ENCODE measurements around the gene FGFRL1. TPM values are rescaled to one million over a fixed set of nuclear protein-coding genes. Genes with fewer than 3 reads are reported as not detected.

The FGFRL1 gene
- total RNA-seq, 1 donor from 2014 or later = 15.5 TPM

GRCh38 chr4:1031346-1031745 lies 19.9 kb downstream of the FGFRL1 start:
- Mint-ChIP-seq H3K4me3 (no peak overlapping the region), H3K4me1 (ENCODE audit: low read depth) (no peaks in the 10 kb centered on the region), H3K27me3 (ENCODE audit: insufficient read depth) (no peaks in the 10 kb centered on the region), H3K9me3 (no peaks in the 10 kb centered on the region), H3K36me3 (ENCODE audit: low read depth) (no peaks in the 10 kb centered on the region), H3K27ac (no peak overlapping the region)
- DNase-seq (ENCODE audit: low spot score) = no peak
- intact Hi-C loops (cut with micrococcal nuclease) = no loop called here

GRCh38 chr4:1031956-1032795 lies 20.8 kb downstream of the FGFRL1 start:
- Mint-ChIP-seq H3K4me1 (ENCODE audit: low read depth) (no peaks in the 10 kb centered on the region), H3K27me3 (ENCODE audit: insufficient read depth) (no peaks in the 10 kb centered on the region), H3K4me3 (no peak overlapping the region), H3K9me3 (no peaks in the 10 kb centered on the region), H3K27ac (no peak overlapping the region), H3K36me3 (ENCODE audit: low read depth) (no peaks in the 10 kb centered on the region)
- no peak for DNase-seq (ENCODE audit: low spot score)
- intact Hi-C loops (cut with micrococcal nuclease) = no loop called here

- H3K4me3 Mint-ChIP-seq = no peak overlapping the region
- H3K27ac Mint-ChIP-seq = no peak overlapping the region
- DNase-seq (ENCODE audit: low spot score) = no peak
- intact Hi-C loops (cut with micrococcal nuclease) = no loop called here
- no peaks in the 10 kb centered on the region for H3K4me1 Mint-ChIP-seq (ENCODE audit: low read depth)
- H3K27me3 Mint-ChIP-seq (ENCODE audit: insufficient read depth) = no peaks in the 10 kb centered on the region
- H3K36me3 Mint-ChIP-seq (ENCODE audit: low read depth) = no peaks in the 10 kb centered on the region
- H3K9me3 Mint-ChIP-seq = no peaks in the 10 kb centered on the region
Measured at GRCh38 chr4:1032861-1033260, 21.4 kb downstream of the FGFRL1 start.

- no peaks in the 10 kb centered on the region for H3K9me3 Mint-ChIP-seq
- H3K36me3 Mint-ChIP-seq (ENCODE audit: low read depth) = no peaks in the 10 kb centered on the region
- intact Hi-C loops (cut with micrococcal nuclease) = no loop called here
- H3K27ac Mint-ChIP-seq = no peak overlapping the region
- DNase-seq (ENCODE audit: low spot score) = no peak
- no peak overlapping the region for H3K4me3 Mint-ChIP-seq
- H3K4me1 Mint-ChIP-seq (ENCODE audit: low read depth) = no peaks in the 10 kb centered on the region
- H3K27me3 Mint-ChIP-seq (ENCODE audit: insufficient read depth) = no peaks in the 10 kb centered on the region
Measured at GRCh38 chr4:1033840-1034551, 22.6 kb downstream of the FGFRL1 start.

- intact Hi-C loops (cut with micrococcal nuclease) = no loop called here
- Mint-ChIP-seq H3K27ac (no peak overlapping the region), H3K36me3 (ENCODE audit: low read depth) (no peaks in the 10 kb centered on the region), H3K4me1 (ENCODE audit: low read depth) (no peaks in the 10 kb centered on the region), H3K4me3 (no peak overlapping the region), H3K9me3 (no peaks in the 10 kb centered on the region), H3K27me3 (ENCODE audit: insufficient read depth) (no peaks in the 10 kb centered on the region)
- no peak for DNase-seq (ENCODE audit: low spot score)
Measured at GRCh38 chr4:1035510-1035909, 24.1 kb downstream of the FGFRL1 start.

GRCh38 chr4:1036095-1036494 lies 24.7 kb downstream of the FGFRL1 start:
- H3K4me1 Mint-ChIP-seq (ENCODE audit: low read depth) = no peaks in the 10 kb centered on the region
- no peak overlapping the region for H3K4me3 Mint-ChIP-seq
- no peak for DNase-seq (ENCODE audit: low spot score)
- no peaks in the 10 kb centered on the region for H3K27me3 Mint-ChIP-seq (ENCODE audit: insufficient read depth)
- H3K36me3 Mint-ChIP-seq (ENCODE audit: low read depth) = no peaks in the 10 kb centered on the region
- no peaks in the 10 kb centered on the region for H3K9me3 Mint-ChIP-seq
- intact Hi-C loops (cut with micrococcal nuclease) = no loop called here
- no peak overlapping the region for H3K27ac Mint-ChIP-seq

GRCh38 chr4:1036976-1037810 lies 25.8 kb downstream of the FGFRL1 start:
- intact Hi-C loops (cut with micrococcal nuclease) = no loop called here
- Mint-ChIP-seq H3K27ac (no peak overlapping the region), H3K36me3 (ENCODE audit: low read depth) (no peaks in the 10 kb centered on the region), H3K9me3 (no peaks in the 10 kb centered on the region), H3K4me3 (no peak overlapping the region), H3K4me1 (ENCODE audit: low read depth) (no peaks in the 10 kb centered on the region), H3K27me3 (ENCODE audit: insufficient read depth) (no peaks in the 10 kb centered on the region)
- DNase-seq (ENCODE audit: low spot score) = no peak

GRCh38 chr4:1038948-1039492 lies 27.6 kb downstream of the FGFRL1 start:
- Mint-ChIP-seq H3K36me3 (ENCODE audit: low read depth) (no peaks in the 10 kb centered on the region), H3K9me3 (peaks cover 4% of the 10 kb centered on the region), H3K4me3 (no peak overlapping the region), H3K27me3 (ENCODE audit: insufficient read depth) (no peaks in the 10 kb centered on the region), H3K4me1 (ENCODE audit: low read depth) (no peaks in the 10 kb centered on the region), H3K27ac (no peak overlapping the region)
- intact Hi-C loops (cut with micrococcal nuclease) = no loop called here
- DNase-seq (ENCODE audit: low spot score) = no peak

GRCh38 chr4:1039493-1040343 lies 28.3 kb downstream of the FGFRL1 start:
- H3K36me3 Mint-ChIP-seq (ENCODE audit: low read depth) = no peaks in the 10 kb centered on the region
- H3K4me3 Mint-ChIP-seq = no peak overlapping the region
- H3K27ac Mint-ChIP-seq = no peak overlapping the region
- peaks cover 4% of the 10 kb centered on the region for H3K9me3 Mint-ChIP-seq
- intact Hi-C loops (cut with micrococcal nuclease) = no loop called here
- DNase-seq (ENCODE audit: low spot score) = no peak
- no peaks in the 10 kb centered on the region for H3K4me1 Mint-ChIP-seq (ENCODE audit: low read depth)
- peaks cover 2% of the 10 kb centered on the region for H3K27me3 Mint-ChIP-seq (ENCODE audit: insufficient read depth)

- H3K36me3 Mint-ChIP-seq (ENCODE audit: low read depth) = no peaks in the 10 kb centered on the region
- H3K27ac Mint-ChIP-seq = no peak overlapping the region
- DNase-seq (ENCODE audit: low spot score) = no peak
- no peaks in the 10 kb centered on the region for H3K4me1 Mint-ChIP-seq (ENCODE audit: low read depth)
- H3K9me3 Mint-ChIP-seq = peaks cover 4% of the 10 kb centered on the region
- H3K4me3 Mint-ChIP-seq = no peak overlapping the region
- intact Hi-C loops (cut with micrococcal nuclease) = no loop called here
- peaks cover 5% of the 10 kb centered on the region for H3K27me3 Mint-ChIP-seq (ENCODE audit: insufficient read depth)
Measured at GRCh38 chr4:1040344-1041146, 29.1 kb downstream of the FGFRL1 start.

GRCh38 chr4:1041147-1041935 lies 29.9 kb downstream of the FGFRL1 start:
- H3K4me1 Mint-ChIP-seq (ENCODE audit: low read depth) = no peaks in the 10 kb centered on the region
- intact Hi-C loops (cut with micrococcal nuclease) = no loop called here
- no peak overlapping the region for H3K27ac Mint-ChIP-seq
- H3K27me3 Mint-ChIP-seq (ENCODE audit: insufficient read depth) = peaks cover 5% of the 10 kb centered on the region
- H3K9me3 Mint-ChIP-seq = peaks cover 4% of the 10 kb centered on the region
- no peaks in the 10 kb centered on the region for H3K36me3 Mint-ChIP-seq (ENCODE audit: low read depth)
- H3K4me3 Mint-ChIP-seq = no peak overlapping the region
- DNase-seq (ENCODE audit: low spot score) = no peak

Measured in activated T-helper 1 cell treated with anti-CD3 and anti-CD28 coated beads, Interleukin-12 subunit alpha, Interleukin-12 subunit beta, Interleukin-2, Interleukin-4 antibody, amounts not matched to agents 30 ng/mL and 10 ng/mL and 1 ng/mL, durations not matched to agents 14 hours and 24 hours and 36 hours (primary cell).